Osteocyte (in vitro differentiated cells): ENCODE results near the gene TIAL1. TPM values are rescaled to one million over a fixed set of nuclear protein-coding genes. Genes with fewer than 3 reads are reported as not detected.

Experiments
- DNase-seq: peaks from one replicate; pipeline ENCODE4 v3.0.0; 2021; ENCODE audit warnings: mixed read lengths; ENCODE audit not compliant: unreplicated experiment; ENCODE audit errors: extremely low spot score
- H3K27ac Mint-ChIP-seq: one replicate; pipeline ENCODE4 v1.8.0; 2021; ENCODE audit warnings: mild to moderate bottlenecking, mixed read lengths; ENCODE audit not compliant: unreplicated experiment
- H3K27me3 Mint-ChIP-seq: one replicate; pipeline ENCODE4 v1.8.0; 2021; ENCODE audit warnings: mixed read lengths; ENCODE audit not compliant: unreplicated experiment
- H3K36me3 Mint-ChIP-seq: one replicate; pipeline ENCODE4 v1.8.0; 2021; ENCODE audit warnings: mixed read lengths; ENCODE audit not compliant: unreplicated experiment
- H3K4me1 Mint-ChIP-seq: one replicate; pipeline ENCODE4 v1.8.0; 2021; ENCODE audit warnings: mixed read lengths; ENCODE audit not compliant: unreplicated experiment
- H3K4me3 Mint-ChIP-seq: one replicate; pipeline ENCODE4 v1.8.0; 2021; ENCODE audit warnings: mild to moderate bottlenecking, moderate library complexity, mixed read lengths; ENCODE audit not compliant: unreplicated experiment
- H3K9me3 Mint-ChIP-seq: one replicate; pipeline ENCODE4 v1.8.0; 2021; ENCODE audit warnings: mixed read lengths; ENCODE audit not compliant: unreplicated experiment
- CTCF ChIP-seq: fragments of 200-600 bp; sonication (generic); IDR thresholded peaks from 2 replicates; pipeline ENCODE4 v1.5.0; 2021; ENCODE audit warnings: antibody characterized with exemption, mild to moderate bottlenecking, moderate library complexity
- total RNA-seq: library from RNA; stranded (reverse); gene quantifications from 2 replicates; pipeline ENCODE4 v1.2.1, GENCODE V29; 2021

TIAL1 gene
- total RNA-seq, 1 donor from 2014 or later, result 133 TPM

GRCh38 chr10:119642556-119643111 is 45.9 kb upstream of the TIAL1 start:
- no peaks in the 10 kb centered on the region for H3K27me3 Mint-ChIP-seq
- TF ChIP-seq CTCF, result no peak
- H3K4me1 Mint-ChIP-seq, result no peaks in the 10 kb centered on the region
- DNase-seq, result no peak
- H3K27ac Mint-ChIP-seq, result no peak overlapping the region
- no peaks in the 10 kb centered on the region for H3K9me3 Mint-ChIP-seq
- no peaks in the 10 kb centered on the region for H3K36me3 Mint-ChIP-seq
- H3K4me3 Mint-ChIP-seq, result no peak overlapping the region

GRCh38 chr10:119640875-119641526 is 44.2 kb upstream of the TIAL1 start:
- H3K36me3 Mint-ChIP-seq, result no peaks in the 10 kb centered on the region
- H3K27ac Mint-ChIP-seq, result no peak overlapping the region
- H3K4me1 Mint-ChIP-seq, result no peaks in the 10 kb centered on the region
- no peak for TF ChIP-seq CTCF
- H3K4me3 Mint-ChIP-seq, result no peak overlapping the region
- H3K27me3 Mint-ChIP-seq, result no peaks in the 10 kb centered on the region
- no peaks in the 10 kb centered on the region for H3K9me3 Mint-ChIP-seq
- no peak for DNase-seq

DNA sequence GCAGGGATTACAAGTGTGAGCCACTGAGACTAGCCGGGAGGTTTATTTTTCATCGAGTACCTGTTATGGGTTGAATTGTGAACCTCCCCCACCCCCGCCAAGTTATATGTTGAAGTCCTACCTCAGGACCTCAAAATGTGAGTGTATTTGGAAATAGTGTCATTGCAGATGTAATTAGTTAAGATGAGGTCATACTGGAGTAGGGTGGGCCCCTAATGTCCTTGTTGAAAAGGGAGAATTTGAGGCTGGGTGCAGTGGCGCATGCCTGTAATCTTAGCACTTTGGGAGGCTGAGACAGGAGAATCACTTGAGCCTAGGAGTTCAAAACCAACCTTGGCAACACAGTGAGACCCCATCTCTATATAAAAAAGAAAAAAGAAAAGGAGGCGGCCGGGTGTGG is 43.6 kb upstream of the TIAL1 start:
- H3K4me3 Mint-ChIP-seq, result no peak overlapping the region
- no peak for TF ChIP-seq CTCF
- H3K36me3 Mint-ChIP-seq, result no peaks in the 10 kb centered on the region
- no peaks in the 10 kb centered on the region for H3K4me1 Mint-ChIP-seq
- no peaks in the 10 kb centered on the region for H3K9me3 Mint-ChIP-seq
- H3K27ac Mint-ChIP-seq, result no peak overlapping the region
- no peaks in the 10 kb centered on the region for H3K27me3 Mint-ChIP-seq
- DNase-seq, result no peak

GRCh38 chr10:119638982-119639381 is 42.2 kb upstream of the TIAL1 start:
- Mint-ChIP-seq H3K27me3 (no peaks in the 10 kb centered on the region), H3K4me3 (no peak overlapping the region), H3K36me3 (no peaks in the 10 kb centered on the region), H3K4me1 (no peaks in the 10 kb centered on the region), H3K27ac (no peak overlapping the region), H3K9me3 (no peaks in the 10 kb centered on the region)
- no peak for TF ChIP-seq CTCF
- no peak for DNase-seq

DNA sequence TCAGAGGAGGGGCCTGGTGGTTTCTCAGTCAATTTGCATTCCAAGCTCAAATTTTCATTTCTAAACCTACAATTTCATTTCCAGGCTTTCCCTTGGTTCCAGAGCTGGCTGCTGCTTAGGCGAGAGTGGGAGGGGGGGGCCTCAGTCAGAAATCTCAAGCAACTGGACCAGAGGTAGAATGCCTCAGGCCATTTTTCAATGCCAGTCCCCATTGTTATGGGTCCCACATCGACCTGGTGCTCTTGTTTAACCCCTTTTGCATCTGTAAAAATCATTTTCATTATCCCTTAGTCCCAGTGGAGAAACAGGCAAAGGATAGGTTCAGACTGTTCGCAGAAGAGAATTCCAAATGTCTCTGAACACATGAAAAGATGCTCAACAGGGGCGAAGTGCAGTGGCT is 40.9 kb upstream of the TIAL1 start:
- no peaks in the 10 kb centered on the region for H3K36me3 Mint-ChIP-seq
- no peak overlapping the region for H3K4me3 Mint-ChIP-seq
- no peak overlapping the region for H3K27ac Mint-ChIP-seq
- H3K4me1 Mint-ChIP-seq, result no peaks in the 10 kb centered on the region
- no peak for DNase-seq
- no peaks in the 10 kb centered on the region for H3K27me3 Mint-ChIP-seq
- no peak for TF ChIP-seq CTCF
- H3K9me3 Mint-ChIP-seq, result no peaks in the 10 kb centered on the region
